PC-3 (cell line): ENCODE data around the gene CST4. TPM values are rescaled to one million over a fixed set of nuclear protein-coding genes. Genes with fewer than 3 reads are reported as not detected.
"Not testable (repeated sequence)": the region's sequence is repeated elsewhere in the genome, so short reads cannot be mapped to it uniquely, and the experiment has no call there.

Experiments
- ATAC-seq: fragments of 200-7000 bp; cut with Tn5 transposase; 2 replicates; pipeline ENCODE4 v1.9.1; 2020; ENCODE audit warnings: mild to moderate bottlenecking, moderate library complexity
- BruUV-seq: library from RNA; stranded (reverse); fragments of 400-500 nt; replicated peaks from 2 replicates; lab custom pipeline; 2021; lab: Mats Ljungman, UMichigan
- CTCF ChIA-PET: fragments of 300-600 bp; sonication (Branson Sonifier 250); formaldehyde crosslinking; loops from one replicate; lab custom pipeline; 2022; ENCODE audit warnings: antibody characterized with exemption; lab: Charles Lee
- POLR2A ChIA-PET: fragments of 300-600 bp; sonication (Branson Sonifier 250); formaldehyde crosslinking; loops from one replicate; lab custom pipeline; 2022; ENCODE audit warnings: antibody characterized with exemption; ENCODE audit not compliant: unreplicated experiment; lab: Charles Lee
- DNase-seq: peaks from one replicate; pipeline ENCODE4 v3.0.0-alpha.2; 2015
- H2AFZ ChIP-seq: fragments of 300-600 bp; sonication (generic); 2 replicates; pipeline ENCODE4 v1.6.0; 2016; ENCODE audit warnings: antibody characterized with exemption, low read length
- H3F3A ChIP-seq: fragments of 300-600 bp; sonication (generic); one replicate; pipeline ENCODE4 v1.6.0; 2017; ENCODE audit warnings: antibody characterized with exemption, low read length, control low read depth, mild to moderate bottlenecking; ENCODE audit not compliant: unreplicated experiment
- H3K27ac ChIP-seq: fragments of 300-600 bp; sonication (generic); 2 replicates; pipeline ENCODE4 v1.5.1; 2016; ENCODE audit warnings: mild to moderate bottlenecking, low read length
- H3K27me3 ChIP-seq: fragments of 300-600 bp; sonication (generic); 2 replicates; pipeline ENCODE4 v1.6.1; 2016; ENCODE audit warnings: low read length, mixed read lengths
- H3K36me3 ChIP-seq: fragments of 300-600 bp; sonication (generic); 2 replicates; pipeline ENCODE4 v1.6.1; 2016; ENCODE audit warnings: low read depth, mixed run types, low read length, mixed read lengths
- H3K4me1 ChIP-seq: fragments of 300-600 bp; sonication (generic); 2 replicates; pipeline ENCODE4 v1.5.1; 2016; ENCODE audit warnings: low read length; ENCODE audit not compliant: insufficient read depth
- H3K4me2 ChIP-seq: fragments of 300-600 bp; sonication (generic); 2 replicates; pipeline ENCODE4 v1.6.0; 2016; ENCODE audit warnings: low read length
- H3K4me3 ChIP-seq: fragments of 300-600 bp; sonication (generic); 2 replicates; pipeline ENCODE4 v1.5.1; 2016; ENCODE audit warnings: mild to moderate bottlenecking, low read length, mixed read lengths
- H3K79me2 ChIP-seq: fragments of 300-600 bp; sonication (generic); 2 replicates; pipeline ENCODE4 v1.6.1; 2017; ENCODE audit warnings: low read length, mixed read lengths
- H3K9ac ChIP-seq: fragments of 300-600 bp; sonication (generic); 2 replicates; pipeline ENCODE4 v1.6.0; 2016; ENCODE audit warnings: mild to moderate bottlenecking, low read length
- H3K9me2 ChIP-seq: fragments of 300-600 bp; sonication (generic); replicated peaks from 2 replicates; pipeline ENCODE4 v1.6.1; 2016; ENCODE audit warnings: mixed run types, low read length, mixed read lengths
- H3K9me3 ChIP-seq: fragments of 300-600 bp; sonication (generic); 2 replicates; pipeline ENCODE4 v1.6.1; 2016; ENCODE audit warnings: low read length, mixed read lengths
- H4K20me1 ChIP-seq: fragments of 300-600 bp; sonication (generic); 2 replicates; pipeline ENCODE4 v1.6.1; 2016; ENCODE audit warnings: low read length, mixed read lengths
- CTCF ChIP-seq: fragments of 300-600 bp; sonication (generic); conservative IDR thresholded peaks from 2 replicates; pipeline ENCODE4 v1.5.1; 2017; ENCODE audit warnings: antibody characterized with exemption, low read depth, mild to moderate bottlenecking, low read length
- EZH2 ChIP-seq: fragments of 300-600 bp; sonication (generic); IDR thresholded peaks from one replicate; pipeline ENCODE4 v1.6.1; 2017; ENCODE audit warnings: antibody characterized with exemption, mild to moderate bottlenecking, low read length; ENCODE audit not compliant: unreplicated experiment
- EZH2phosphoT487 ChIP-seq: fragments of 300-600 bp; sonication (generic); IDR thresholded peaks from 2 replicates; pipeline ENCODE4 v1.6.1; 2018; ENCODE audit warnings: mild to moderate bottlenecking, antibody characterized with exemption, low read length, borderline replicate concordance
- intact Hi-C: fragments of 100-400 bp; cut with micrococcal nuclease; formaldehyde crosslinking; loops from 2 replicates; pipeline ENCODE4 v1.9.0; 2023
- total RNA-seq: library from RNA; depleted of rRNA; stranded (reverse); fragments of >200 nt; gene quantifications from 2 replicates; pipeline ENCODE4 v1.2.3, GENCODE V29; 2014

Gene CST4
- total RNA-seq, 1 experiment from 2014 or later = 0.98 TPM

DNA sequence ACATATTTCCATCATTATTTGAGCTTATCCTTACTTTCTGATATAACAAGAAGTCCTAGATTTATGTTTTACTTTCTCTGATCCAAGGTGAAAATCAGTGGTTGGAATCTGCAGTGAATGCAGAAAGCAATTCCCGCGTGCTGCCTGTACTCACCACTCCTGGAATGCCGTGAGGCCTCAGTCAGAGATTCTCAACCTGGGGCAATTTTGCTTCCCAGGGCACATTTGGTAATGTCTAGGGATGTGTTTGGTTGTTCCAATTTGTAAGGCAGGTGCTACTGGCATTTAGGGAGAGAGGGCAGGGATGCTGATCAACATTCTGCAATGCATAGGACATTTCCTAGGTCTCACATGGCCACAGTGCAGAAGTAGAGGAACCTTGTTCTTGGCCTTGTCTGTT lies 23.9 kb downstream of the CST4 start:
- ATAC-seq (no peak), DNase-seq (no peak)
- Histone ChIP-seq H4K20me1 (no peaks in the 10 kb centered on the region), H3K27me3 (no peaks in the 10 kb centered on the region), H2AFZ (no peak overlapping the region), H3K4me3 (no peak overlapping the region), H3K4me1 (no peaks in the 10 kb centered on the region), H3K27ac (no peak overlapping the region), H3K9me2 (no peaks in the 10 kb centered on the region), H3K4me2 (no peak overlapping the region), H3K9me3 (no peaks in the 10 kb centered on the region), H3K36me3 (no peaks in the 10 kb centered on the region), H3F3A (no peaks in the 10 kb centered on the region), H3K79me2 (no peaks in the 10 kb centered on the region), H3K9ac (no peak overlapping the region)
- TF ChIP-seq EZH2 (no peak), CTCF (no peak)
- intact Hi-C loops = no loop called here
- ChIA-PET CTCF (no interaction called here), POLR2A (no interaction called here)
- BruUV-seq = no TSS peak

DNA sequence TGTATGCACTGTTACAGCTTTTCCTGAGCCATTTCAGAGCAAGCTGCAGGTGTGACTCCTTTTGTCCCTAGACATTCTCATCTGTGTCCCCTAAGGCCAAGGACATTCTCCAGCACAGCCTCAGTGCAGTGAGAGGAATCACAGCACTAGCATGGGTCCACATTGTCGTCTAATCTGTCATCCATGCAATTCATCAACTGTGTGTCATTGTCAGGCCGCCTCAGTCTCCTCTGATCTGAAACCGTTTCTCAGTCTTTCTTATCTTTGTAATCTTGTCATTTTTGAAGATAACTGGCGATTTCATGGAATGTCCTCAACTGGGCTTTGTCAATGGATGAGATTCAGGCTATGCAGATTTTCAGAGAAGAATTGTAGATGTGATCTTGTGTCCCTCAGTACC lies 24.8 kb downstream of the CST4 start:
- BruUV-seq = not testable (repeated sequence)

DNA sequence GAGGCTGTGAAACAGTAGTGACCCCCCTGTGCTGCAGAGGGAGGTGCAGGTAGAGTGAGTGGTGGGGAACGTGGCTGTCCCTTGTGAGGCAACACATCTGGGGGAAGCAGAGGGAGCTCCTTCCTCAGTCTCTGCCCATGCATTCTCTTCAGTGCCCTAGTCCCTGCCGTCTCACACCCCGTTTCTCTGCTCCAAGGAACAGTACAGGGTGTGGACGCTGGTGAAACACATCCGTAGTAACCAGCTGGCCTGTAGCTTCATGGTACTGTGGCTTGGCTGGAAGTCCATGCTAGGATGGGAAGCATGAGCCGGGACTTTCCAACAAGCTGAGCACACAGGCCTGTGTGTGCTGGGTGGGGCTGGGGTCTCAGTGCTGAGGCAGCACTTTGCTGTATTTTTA lies 25.7 kb downstream of the CST4 start:
- H3K4me3 ChIP-seq = no peak overlapping the region
- CTCF ChIA-PET = no interaction called here
- intact Hi-C loops = no loop called here
- no peaks in the 10 kb centered on the region for H4K20me1 ChIP-seq
- DNase-seq (no peak), ATAC-seq (no peak)
- H2AFZ ChIP-seq = no peak overlapping the region
- H3F3A ChIP-seq = no peaks in the 10 kb centered on the region
- no peaks in the 10 kb centered on the region for H3K36me3 ChIP-seq
- POLR2A ChIA-PET = no interaction called here
- H3K27me3 ChIP-seq = no peaks in the 10 kb centered on the region
- no peak overlapping the region for H3K9ac ChIP-seq
- H3K4me1 ChIP-seq = no peaks in the 10 kb centered on the region
- TF ChIP-seq EZH2 = no peak
- TF ChIP-seq CTCF = no peak
- TF ChIP-seq EZH2phosphoT487 = no peak
- H3K9me2 ChIP-seq = no peaks in the 10 kb centered on the region
- BruUV-seq = no TSS peak
- H3K27ac ChIP-seq = no peak overlapping the region
- H3K4me2 ChIP-seq = no peak overlapping the region
- H3K79me2 ChIP-seq = no peaks in the 10 kb centered on the region
- no peaks in the 10 kb centered on the region for H3K9me3 ChIP-seq

More for the DNA sequence above, 24.8 kb downstream of the CST4 start:
- H4K20me1 ChIP-seq, H3K27me3 ChIP-seq, H3K9me3 ChIP-seq, intact Hi-C loops, POLR2A ChIA-PET, H3F3A ChIP-seq, H3K4me3 ChIP-seq, DNase-seq, H3K9ac ChIP-seq, H3K9me2 ChIP-seq, H3K27ac ChIP-seq, H3K36me3 ChIP-seq, H3K4me1 ChIP-seq, ATAC-seq, CTCF ChIA-PET, H3K79me2 ChIP-seq, H2AFZ ChIP-seq, H3K4me2 ChIP-seq: not testable (repeated sequence)
